ENCODE data around the gene COL26A1. TPM values are rescaled to one million over a fixed set of nuclear protein-coding genes. Genes with fewer than 3 reads are reported as not detected.

COL26A1 gene
- total RNA-seq, 2 experiments from 2014 or later: not detected

- no peaks in the 10 kb centered on the region for H3K9me3 Mint-ChIP-seq
- DNase-seq (no peak), ATAC-seq (ENCODE audit: poor library complexity) (no peak)
- Histone ChIP-seq H3K9me3 (ENCODE audit: control insufficient read depth in 1 of 2, insufficient read depth in 1 of 2, low read length in 2 of 2) (peaks cover 0 to 5% of the 10 kb centered on the region in 2 experiments), H3K27me3 (ENCODE audit: control insufficient read depth in 1 of 2, insufficient read depth in 2 of 2, low read length in 2 of 2) (no peaks in the 10 kb centered on the region), H3K27ac (ENCODE audit: low read depth in 1 of 2, low read length in 2 of 2) (no peak overlapping the region), H3K4me1 (ENCODE audit: insufficient read depth, low read length) (peaks cover 18% of the 10 kb centered on the region), H3K4me3 (ENCODE audit: low read length) (no peak overlapping the region), H3K36me3 (ENCODE audit: insufficient read depth, low read length) (no peaks in the 10 kb centered on the region)
- TF ChIP-seq CTCF (IDR thresholded peaks at IDR 0.05): no peak
- H3K4me1 Mint-ChIP-seq (ENCODE audit: low read depth): peaks cover 16% of the 10 kb centered on the region
- peaks cover 9% of the 10 kb centered on the region for H3K27me3 Mint-ChIP-seq
- H3K4me3 Mint-ChIP-seq: no peak overlapping the region
- no peaks in the 10 kb centered on the region for H3K36me3 Mint-ChIP-seq (ENCODE audit: low read depth)
- ChIA-PET CTCF (no interaction called here), POLR2A (no interaction called here)
- intact Hi-C loops (cut with DNase I, micrococcal nuclease): no loop called here
- H3K27ac Mint-ChIP-seq: no peak overlapping the region
These were observed 32.7 kb downstream of the COL26A1 start for GRCh38 chr7:101395376-101395775.

- H3K9me3 Mint-ChIP-seq: no peaks in the 10 kb centered on the region
- Histone ChIP-seq H3K4me1 (ENCODE audit: insufficient read depth, low read length) (no peaks in the 10 kb centered on the region), H3K9me3 (ENCODE audit: control insufficient read depth in 1 of 2, insufficient read depth in 1 of 2, low read length in 2 of 2) (peaks cover 0 to 5% of the 10 kb centered on the region in 2 experiments), H3K27me3 (ENCODE audit: control insufficient read depth in 1 of 2, insufficient read depth in 2 of 2, low read length in 2 of 2) (peaks cover 0 to 2% of the 10 kb centered on the region in 2 experiments), H3K36me3 (ENCODE audit: insufficient read depth, low read length) (no peaks in the 10 kb centered on the region), H3K4me3 (ENCODE audit: low read length) (no peak overlapping the region), H3K27ac (ENCODE audit: low read depth in 1 of 2, low read length in 2 of 2) (no peak overlapping the region)
- no peak for TF ChIP-seq CTCF (IDR thresholded peaks at IDR 0.05)
- no peak overlapping the region for H3K4me3 Mint-ChIP-seq
- intact Hi-C loops (cut with DNase I, micrococcal nuclease): no loop called here
- ChIA-PET POLR2A (no interaction called here), CTCF (no interaction called here)
- no peaks in the 10 kb centered on the region for H3K36me3 Mint-ChIP-seq (ENCODE audit: low read depth)
- ATAC-seq (ENCODE audit: poor library complexity) (no peak), DNase-seq (no peak)
- H3K27me3 Mint-ChIP-seq: peaks cover 18% of the 10 kb centered on the region
- H3K4me1 Mint-ChIP-seq (ENCODE audit: low read depth): no peaks in the 10 kb centered on the region
- no peak overlapping the region for H3K27ac Mint-ChIP-seq
These were observed 34.6 kb downstream of the COL26A1 start for GRCh38 chr7:101397243-101397642.

GRCh38 chr7:101397770-101398324 lies 35.2 kb downstream of the COL26A1 start:
- Mint-ChIP-seq H3K27me3 (peaks cover 20% of the 10 kb centered on the region), H3K9me3 (no peaks in the 10 kb centered on the region), H3K4me1 (ENCODE audit: low read depth) (no peaks in the 10 kb centered on the region), H3K36me3 (ENCODE audit: low read depth) (no peaks in the 10 kb centered on the region), H3K4me3 (no peak overlapping the region), H3K27ac (no peak overlapping the region)
- Histone ChIP-seq H3K36me3 (ENCODE audit: insufficient read depth, low read length) (no peaks in the 10 kb centered on the region), H3K4me1 (ENCODE audit: insufficient read depth, low read length) (no peaks in the 10 kb centered on the region), H3K9me3 (ENCODE audit: control insufficient read depth in 1 of 2, insufficient read depth in 1 of 2, low read length in 2 of 2) (peaks cover 0 to 5% of the 10 kb centered on the region in 2 experiments), H3K4me3 (ENCODE audit: low read length) (no peak overlapping the region), H3K27ac (ENCODE audit: low read depth in 1 of 2, low read length in 2 of 2) (no peak overlapping the region), H3K27me3 (ENCODE audit: control insufficient read depth in 1 of 2, insufficient read depth in 2 of 2, low read length in 2 of 2) (peaks cover 0 to 2% of the 10 kb centered on the region in 2 experiments)
- DNase-seq (no peak), ATAC-seq (ENCODE audit: poor library complexity) (no peak)
- intact Hi-C loops (cut with DNase I, micrococcal nuclease): no loop called here
- ChIA-PET POLR2A (no interaction called here), CTCF (no interaction called here)
- TF ChIP-seq CTCF (IDR thresholded peaks at IDR 0.05): no peak
